GM23248 (cell line): Measurements from ENCODE around the gene RNASE11.
"Not testable (repeated sequence)": the region's sequence is repeated elsewhere in the genome, so short reads cannot be mapped to it uniquely, and the experiment has no call there.

Experiments
- EZH2 ChIP-seq: fragments of 200-600 bp; sonication (generic); IDR thresholded peaks from 2 replicates; pipeline ENCODE4 v1.6.1; 2018; ENCODE audit warnings: antibody characterized with exemption, mild to moderate bottlenecking; ENCODE audit not compliant: insufficient read depth, poor library complexity, severe bottlenecking
- EZH2phosphoT487 ChIP-seq: fragments of 200-600 bp; sonication (generic); IDR thresholded peaks from 2 replicates; pipeline ENCODE4 v1.6.1; 2018; ENCODE audit warnings: antibody characterized with exemption, moderate library complexity, mild to moderate bottlenecking, low read depth; ENCODE audit not compliant: insufficient read depth

DNA sequence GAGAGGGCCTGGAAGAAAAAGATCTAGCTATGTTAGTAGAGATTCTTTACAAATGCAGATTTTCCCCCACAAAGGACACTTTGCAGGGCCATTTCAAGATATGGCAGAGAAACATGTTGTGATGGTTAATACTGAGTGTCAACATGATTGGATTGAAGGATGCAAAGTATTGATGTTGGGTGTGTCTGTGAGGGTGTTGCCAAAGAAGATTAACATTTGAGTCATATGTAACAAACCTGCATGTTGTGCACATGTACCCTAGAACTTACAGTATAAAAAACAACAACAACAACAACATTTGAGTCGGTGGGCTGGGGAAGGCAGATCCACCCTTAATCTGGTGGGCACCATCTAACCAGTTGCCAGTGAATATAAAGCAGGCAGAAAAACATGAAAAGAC is 20.6 kb downstream of the RNASE11 start:
- not testable (repeated sequence) for TF ChIP-seq EZH2, EZH2phosphoT487
